IMR-90 (cell line): Measurements from ENCODE around the gene CRYZL1. TPM values are rescaled to one million over a fixed set of nuclear protein-coding genes. Genes with fewer than 3 reads are reported as not detected.

ENCODE experiments used
- ATAC-seq: fragments of 200-7000 bp; cut with Tn5 transposase; 2 replicates; pipeline ENCODE4 v1.9.1; 2020; ENCODE audit warnings: low read depth, mild to moderate bottlenecking, moderate library complexity
- BruUV-seq: library from RNA; stranded (reverse); fragments of 400-500 nt; replicated peaks from 2 replicates; lab custom pipeline; 2021; lab: Mats Ljungman, UMichigan
- CTCF ChIA-PET: fragments of 300-600 bp; formaldehyde crosslinking; extraction: SDS; loops from one replicate; lab custom pipeline; 2021; ENCODE audit warnings: antibody characterized with exemption; lab: Yijun Ruan, JAX
- POLR2A ChIA-PET: fragments of 300-600 bp; sonication (Branson Sonifier 250); formaldehyde crosslinking; loops from one replicate; lab custom pipeline; 2022; ENCODE audit warnings: antibody characterized with exemption; ENCODE audit not compliant: unreplicated experiment; lab: Charles Lee
- DNase-seq: peaks from one replicate; pipeline ENCODE4 v3.0.0; 2013
- H2AFZ ChIP-seq: replicated peaks from 2 replicates; pipeline ENCODE3; 2013; ENCODE audit warnings: low read length, mild to moderate bottlenecking; ENCODE audit not compliant: poor library complexity
- H2AK5ac ChIP-seq: 2 replicates; pipeline ENCODE4 v1.6.1; 2013; ENCODE audit warnings: low read depth, low read length, inconsistent platforms
- H2AK9ac ChIP-seq: replicated peaks from 2 replicates; pipeline ENCODE3; 2013; ENCODE audit warnings: mild to moderate bottlenecking, low read depth, low read length, moderate library complexity; ENCODE audit not compliant: poor library complexity
- H2BK120ac ChIP-seq: 2 replicates; pipeline ENCODE4 v1.6.1; 2013; ENCODE audit warnings: low read depth, low read length, inconsistent platforms
- H2BK15ac ChIP-seq: 3 replicates; pipeline ENCODE4 v1.6.1; 2013; ENCODE audit warnings: low read depth, low read length, inconsistent platforms
- H2BK20ac ChIP-seq: 2 replicates; pipeline ENCODE4 v1.6.1; 2013; ENCODE audit warnings: low read depth, mild to moderate bottlenecking, inconsistent platforms, low read length, moderate library complexity
- H2BK5ac ChIP-seq: 2 replicates; pipeline ENCODE4 v1.6.1; 2013; ENCODE audit warnings: mild to moderate bottlenecking, low read depth, low read length, inconsistent platforms; ENCODE audit not compliant: poor library complexity, severe bottlenecking
- H3K14ac ChIP-seq: replicated peaks from 2 replicates; pipeline ENCODE4 v1.6.1; 2013; ENCODE audit warnings: low read depth, low read length, inconsistent platforms
- H3K18ac ChIP-seq: 2 replicates; pipeline ENCODE4 v1.6.1; 2013; ENCODE audit warnings: low read depth, low read length, control low read depth
- H3K23ac ChIP-seq: 2 replicates; pipeline ENCODE4 v1.6.1; 2013; ENCODE audit warnings: low read depth, low read length, inconsistent platforms
- H3K27ac ChIP-seq: 2 replicates; pipeline ENCODE4 v1.5.1; 2013; ENCODE audit warnings: mild to moderate bottlenecking, control low read depth, low read length; ENCODE audit not compliant: insufficient read depth
- H3K27me3 ChIP-seq: 2 replicates; pipeline ENCODE4 v1.6.1; 2013; ENCODE audit warnings: low read length; ENCODE audit not compliant: control insufficient read depth, insufficient read depth
- H3K36me3 ChIP-seq: 2 replicates; pipeline ENCODE4 v1.6.1; 2013; ENCODE audit warnings: low read length, mixed read lengths; ENCODE audit not compliant: control insufficient read depth, insufficient read depth
- H3K4ac ChIP-seq: 2 replicates; pipeline ENCODE4 v1.6.1; 2013; ENCODE audit warnings: low read depth, low read length, inconsistent platforms
- H3K4me1 ChIP-seq: 2 replicates; pipeline ENCODE4 v1.6.1; 2013; ENCODE audit warnings: low read length, mixed read lengths; ENCODE audit not compliant: control insufficient read depth, insufficient read depth
- H3K4me2 ChIP-seq: 2 replicates; pipeline ENCODE4 v1.6.1; 2013; ENCODE audit warnings: low read depth, mild to moderate bottlenecking, control low read depth, low read length, moderate library complexity
- H3K4me3 ChIP-seq: 2 replicates; pipeline ENCODE4 v1.5.1; 2013; ENCODE audit warnings: low read depth, mild to moderate bottlenecking, control low read depth, low read length, moderate library complexity; ENCODE audit not compliant: insufficient read depth
- H3K56ac ChIP-seq: 2 replicates; pipeline ENCODE4 v1.6.1; 2013; ENCODE audit warnings: low read length, inconsistent platforms; ENCODE audit not compliant: insufficient read depth; ENCODE audit errors: extremely low read depth
- H3K79me1 ChIP-seq, 2 experiments: 2 replicates each; pipeline ENCODE4 v1.6.1; 2013; ENCODE audit warnings: low read length in 2 of 2, inconsistent platforms in 1 of 2, low read depth in 1 of 2
- H3K9ac ChIP-seq: 2 replicates; pipeline ENCODE4 v1.6.1; 2013; ENCODE audit warnings: low read depth, low read length, control low read depth
- H3K9me1 ChIP-seq: 2 replicates; pipeline ENCODE4 v1.6.1; 2013; ENCODE audit warnings: low read length, inconsistent platforms; ENCODE audit not compliant: insufficient read depth
- H3K9me3 ChIP-seq: 2 replicates; pipeline ENCODE4 v1.6.1; 2013; ENCODE audit warnings: low read length; ENCODE audit not compliant: control insufficient read depth, insufficient read depth
- H4K20me1 ChIP-seq: 2 replicates; pipeline ENCODE4 v1.6.1; 2013; ENCODE audit warnings: low read length, inconsistent platforms; ENCODE audit not compliant: insufficient read depth
- H4K5ac ChIP-seq: 2 replicates; pipeline ENCODE4 v1.6.1; 2013; ENCODE audit warnings: mild to moderate bottlenecking, low read depth, low read length, control low read depth
- H4K8ac ChIP-seq, 2 experiments: 2 replicates each; pipeline ENCODE4 v1.6.1; 2013; ENCODE audit warnings: low read depth in 2 of 2, low read length in 2 of 2, control low read depth in 1 of 2, inconsistent platforms in 1 of 2
- H4K91ac ChIP-seq: 2 replicates; pipeline ENCODE4 v1.6.1; 2013; ENCODE audit warnings: low read depth, low read length, inconsistent platforms; ENCODE audit not compliant: insufficient read depth
- BHLHE40 ChIP-seq: fragments of 150-350 bp; IDR thresholded peaks from 2 replicates; pipeline ENCODE4 v1.6.1; 2016; ENCODE audit warnings: mild to moderate bottlenecking, low read depth, low read length
- CEBPB ChIP-seq: IDR thresholded peaks from 2 replicates; pipeline ENCODE4 v1.6.1; 2012; ENCODE audit warnings: low read depth, low read length, improper control_type of control experiment
- CHD1 ChIP-seq: IDR thresholded peaks from 2 replicates; pipeline ENCODE4 v1.6.1; 2012; ENCODE audit warnings: low read depth, low read length, improper control_type of control experiment
- MAFK ChIP-seq: IDR thresholded peaks from 2 replicates; pipeline ENCODE4 v1.6.1; 2012; ENCODE audit warnings: low read depth, low read length, improper control_type of control experiment
- MAZ ChIP-seq: IDR thresholded peaks from 2 replicates; pipeline ENCODE4 v1.6.1; 2012; ENCODE audit warnings: low read depth, mild to moderate bottlenecking, low read length, improper control_type of control experiment, moderate library complexity, borderline replicate concordance
- MXI1 ChIP-seq: IDR thresholded peaks from 2 replicates; pipeline ENCODE4 v1.6.1; 2012; ENCODE audit warnings: low read depth, mild to moderate bottlenecking, low read length, moderate library complexity, borderline replicate concordance
- NFE2L2 ChIP-seq: fragments of 150-350 bp; IDR thresholded peaks from 2 replicates; pipeline ENCODE4 v1.6.1; 2016; ENCODE audit warnings: low read depth, mild to moderate bottlenecking, low read length
- POLR2A ChIP-seq: IDR thresholded peaks from 2 replicates; pipeline ENCODE4 v1.6.1; 2012; ENCODE audit warnings: mild to moderate bottlenecking, low read depth, low read length
- SMC3 ChIP-seq: fragments of 150-350 bp; IDR thresholded peaks from 2 replicates; pipeline ENCODE4 v1.6.1; 2016; ENCODE audit warnings: low read depth, mild to moderate bottlenecking, antibody characterized with exemption, low read length, moderate library complexity
- WGBS, 2 experiments: methylation state at CpG; one replicate each; pipeline versions ENCODE4 v1.1.5 to v1.1.7; 2013; ENCODE audit warnings: missing lambda C conversion rate in 2 of 2; ENCODE audit not compliant: insufficient read length in 1 of 2; ENCODE audit errors: extremely low coverage in 2 of 2; 5-methylcytosine and 5-hydroxymethylcytosine counted together
- dilution Hi-C: fragments of 300-500 bp; cut with HindIII; formaldehyde crosslinking; loops from one replicate; pipeline ENCODE4 v1.14.3; 2018; ENCODE audit warnings: low sequenced_read_pairs; ENCODE audit not compliant: unreplicated experiment
- in situ Hi-C: fragments of 300-500 bp; cut with MboI; formaldehyde crosslinking; loops from 3 replicates; pipeline ENCODE4 v1.14.3; 2019; ENCODE audit warnings: low sequenced_read_pairs, inconsistent platforms, mixed read lengths
- intact Hi-C: fragments of 100-400 bp; cut with micrococcal nuclease; formaldehyde crosslinking; loops from 2 replicates; pipeline ENCODE4 v1.10.0; 2022
- polyA plus RNA-seq, 3 experiments: library from polyadenylated mRNA; depleted of rRNA; stranded (reverse); fragments of >200 nt; gene quantifications; 2 replicates each; pipeline ENCODE4 v1.2.3, GENCODE V29; 2012; ENCODE audit warnings: low replicate concordance in 1 of 3
- total RNA-seq: library from RNA; depleted of rRNA; stranded (reverse); fragments of >200 nt; gene quantifications from 2 replicates; pipeline ENCODE4 v1.2.3, GENCODE V29; 2012
- TF ChIP-seq, protein P1 (sequence below): fragments of 150-350 bp; IDR thresholded peaks from 2 replicates; pipeline ENCODE4 v1.6.1; 2017; ENCODE audit warnings: mild to moderate bottlenecking, antibody characterized with exemption, low read length, low read depth

The CRYZL1 gene
- total and polyA plus RNA-seq, 2 of the 4 experiments (the other 2 are of a cell fraction) = 19.9 to 28.5 TPM

DNA sequence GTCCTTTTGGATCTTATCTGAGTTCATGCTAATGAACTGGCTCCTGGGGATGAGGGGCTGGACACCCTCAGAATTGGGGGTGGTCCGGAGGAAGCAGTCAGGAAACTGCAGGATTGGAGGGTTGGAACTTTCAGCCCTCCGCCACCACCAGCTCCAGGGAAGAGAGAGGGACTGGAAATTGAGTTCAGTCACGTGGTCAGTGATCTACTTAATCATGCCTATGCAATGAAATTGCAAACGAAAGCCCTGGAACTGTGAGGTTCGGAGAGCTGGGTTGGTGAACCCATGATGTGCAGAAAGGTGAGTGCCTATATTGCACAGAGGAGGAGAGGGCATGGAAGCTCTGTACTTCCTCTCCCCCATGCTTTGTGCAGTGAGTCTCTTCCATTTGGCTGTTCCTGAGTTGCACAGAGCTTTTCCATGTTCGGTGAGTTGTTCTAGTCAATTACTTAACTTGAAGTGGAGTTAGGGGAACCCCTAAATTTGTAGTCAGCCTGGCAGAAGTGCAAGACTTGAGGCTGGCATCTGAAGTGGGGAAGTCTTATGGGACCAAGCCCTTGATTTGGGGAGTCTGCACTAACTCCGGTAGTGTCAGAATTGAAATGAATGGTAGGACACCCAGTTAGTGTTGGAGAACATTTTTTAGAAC is 17.5 kb upstream of the CRYZL1 start:
- TF ChIP-seq MAFK (no peak), CEBPB (no peak), BHLHE40 (no peak), MAZ (no peak), MXI1 (no peak), NFE2L2 (no peak), SMC3 (no peak), CHD1 (no peak), POLR2A (no peak)
- TF ChIP-seq, protein P1, sequence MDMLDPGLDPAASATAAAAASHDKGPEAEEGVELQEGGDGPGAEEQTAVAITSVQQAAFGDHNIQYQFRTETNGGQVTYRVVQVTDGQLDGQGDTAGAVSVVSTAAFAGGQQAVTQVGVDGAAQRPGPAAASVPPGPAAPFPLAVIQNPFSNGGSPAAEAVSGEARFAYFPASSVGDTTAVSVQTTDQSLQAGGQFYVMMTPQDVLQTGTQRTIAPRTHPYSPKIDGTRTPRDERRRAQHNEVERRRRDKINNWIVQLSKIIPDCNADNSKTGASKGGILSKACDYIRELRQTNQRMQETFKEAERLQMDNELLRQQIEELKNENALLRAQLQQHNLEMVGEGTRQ = no peak
- H4K20me1 ChIP-seq = peaks cover 8% of the 10 kb centered on the region; the same call in 1 of the 2 replicates
- no peak overlapping the region for H3K23ac ChIP-seq
- H3K4ac ChIP-seq = no peak overlapping the region
- dilution Hi-C loops = no loop called here
- H2BK120ac ChIP-seq = no peak overlapping the region
- H2BK5ac ChIP-seq = no peak overlapping the region
- DNase-seq (no peak), ATAC-seq (no peak)
- no peaks in the 10 kb centered on the region for H3K36me3 ChIP-seq
- no peak overlapping the region for H2AFZ ChIP-seq
- H3K9ac ChIP-seq = no peak overlapping the region
- BruUV-seq = no TSS peak
- H3K9me3 ChIP-seq = no peaks in the 10 kb centered on the region
- no peak overlapping the region for H2AK5ac ChIP-seq
- H3K4me3 ChIP-seq = no peak overlapping the region
- H3K14ac ChIP-seq = no peak overlapping the region
- 96% methylated on average over 4 of the region's 7 CpGs; no CpG with 5 or more reads in 1 of the 2 experiments for WGBS, 2 experiments
- no peak overlapping the region for H4K8ac ChIP-seq
- H3K27ac ChIP-seq = no peak overlapping the region
- H3K9me1 ChIP-seq = peaks cover 7% of the 10 kb centered on the region; the same call in 1 of the 2 replicates
- H3K4me1 ChIP-seq = peaks cover 9% of the 10 kb centered on the region
- H4K5ac ChIP-seq = no peak overlapping the region
- intact Hi-C loops = no loop called here
- no peak overlapping the region for H3K4me2 ChIP-seq
- no peak overlapping the region for H4K91ac ChIP-seq
- H2AK9ac ChIP-seq = no peak overlapping the region
- H2BK15ac ChIP-seq = no peak overlapping the region
- H3K79me1 ChIP-seq = peaks cover 48 to 78% of the 10 kb centered on the region in 2 experiments
- no peaks in the 10 kb centered on the region for H3K27me3 ChIP-seq
- CTCF ChIA-PET = interaction anchor here (0.6 kb wide), 3 partner anchors 18 to 117 kb away, joined by 3 to 5 read pairs (median 4); no protein-coding TSS in a partner anchor
- in situ Hi-C loops = no loop called here
- H2BK20ac ChIP-seq = no peak overlapping the region
- no peak overlapping the region for H3K56ac ChIP-seq
- no peak overlapping the region for H3K18ac ChIP-seq
- POLR2A ChIA-PET = interaction anchor here (0.6 kb wide), 1 partner anchor 236 kb away, joined by 6 read pairs; no protein-coding TSS in a partner anchor
